Neural progenitor cell (in vitro differentiated cells): ENCODE data around the gene LSP1. TPM values are rescaled to one million over a fixed set of nuclear protein-coding genes. Genes with fewer than 3 reads are reported as not detected.

Experiments used
- DNase-seq: peaks from one replicate; pipeline ENCODE4 v3.0.0-alpha.2; 2016; ENCODE audit warnings: low spot score
- H2AFZ ChIP-seq: fragments of 200-600 bp; sonication (generic); replicated peaks from 2 replicates; pipeline ENCODE4 v1.6.1; 2016; ENCODE audit warnings: antibody characterized with exemption
- H3F3A ChIP-seq: fragments of 200-600 bp; sonication (generic); 2 replicates; pipeline ENCODE4 v1.6.1; 2016; ENCODE audit warnings: antibody characterized with exemption, low read depth
- H3K27ac ChIP-seq: fragments of 200-600 bp; sonication (generic); 2 replicates; pipeline ENCODE4 v1.5.1; 2016; ENCODE audit warnings: mild to moderate bottlenecking
- H3K27me3 ChIP-seq: fragments of 200-600 bp; sonication (generic); 2 replicates; pipeline ENCODE4 v1.6.1; 2016; ENCODE audit warnings: mild to moderate bottlenecking, moderate library complexity
- H3K36me3 ChIP-seq: fragments of 200-600 bp; sonication (generic); 2 replicates; pipeline ENCODE4 v1.5.1; 2016
- H3K4me1 ChIP-seq: fragments of 200-600 bp; sonication (generic); 2 replicates; pipeline ENCODE4 v1.6.1; 2016; ENCODE audit warnings: mixed run types
- H3K4me2 ChIP-seq: fragments of 200-600 bp; sonication (generic); 2 replicates; pipeline ENCODE4 v1.6.1; 2016
- H3K4me3 ChIP-seq: fragments of 200-600 bp; sonication (generic); 2 replicates; pipeline ENCODE4 v1.5.1; 2016
- H3K79me2 ChIP-seq: fragments of 200-600 bp; sonication (generic); 2 replicates; pipeline ENCODE4 v1.6.1; 2016; ENCODE audit warnings: low read depth
- H3K9ac ChIP-seq: fragments of 200-600 bp; sonication (generic); 2 replicates; pipeline ENCODE4 v1.6.1; 2016
- H3K9me3 ChIP-seq: fragments of 200-600 bp; sonication (generic); 2 replicates; pipeline ENCODE4 v1.5.1; 2016; ENCODE audit warnings: low read depth
- H4K20me1 ChIP-seq: fragments of 200-600 bp; sonication (generic); 2 replicates; pipeline ENCODE4 v1.6.1; 2016; ENCODE audit warnings: low read depth
- H3K27ac Mint-ChIP-seq: 3 replicates; pipeline ENCODE4 v1.8.0; 2021; ENCODE audit warnings: mixed read lengths
- H3K27me3 Mint-ChIP-seq: 2 replicates; pipeline ENCODE4 v1.8.0; 2022; ENCODE audit warnings: low read depth, mild to moderate bottlenecking, inconsistent platforms, moderate library complexity, mixed read lengths; ENCODE audit not compliant: insufficient read depth
- H3K36me3 Mint-ChIP-seq: 3 replicates; pipeline ENCODE4 v1.8.0; 2021; ENCODE audit warnings: mixed read lengths
- H3K4me1 Mint-ChIP-seq: 3 replicates; pipeline ENCODE4 v1.8.0; 2021; ENCODE audit warnings: mixed read lengths
- H3K4me3 Mint-ChIP-seq: 3 replicates; pipeline ENCODE4 v1.8.0; 2021; ENCODE audit warnings: mild to moderate bottlenecking, moderate library complexity, mixed read lengths
- H3K9me3 Mint-ChIP-seq: 3 replicates; pipeline ENCODE4 v1.8.0; 2020; ENCODE audit warnings: mixed read lengths
- EZH2 ChIP-seq: fragments of 200-600 bp; sonication (generic); IDR thresholded peaks from 2 replicates; pipeline ENCODE4 v1.6.1; 2017; ENCODE audit warnings: antibody characterized with exemption, mild to moderate bottlenecking, moderate library complexity
- EZH2phosphoT487 ChIP-seq: fragments of 200-600 bp; sonication (generic); IDR thresholded peaks from 2 replicates; pipeline ENCODE4 v1.6.1; 2017; ENCODE audit warnings: antibody characterized with exemption
- total RNA-seq: library from RNA; depleted of rRNA; stranded (reverse); fragments of >200 nt; gene quantifications from 2 replicates; pipeline ENCODE4 v1.2.3, GENCODE V29; 2015; ENCODE audit warnings: low replicate concordance
- TF ChIP-seq, protein P1 (sequence below): fragments of 200-600 bp; sonication (generic); IDR thresholded peaks from 2 replicates; pipeline ENCODE4 v1.5.1; 2017; ENCODE audit warnings: antibody characterized with exemption, mild to moderate bottlenecking

The LSP1 gene
- total RNA-seq, 1 donor from 2014 or later = not detected

DNA sequence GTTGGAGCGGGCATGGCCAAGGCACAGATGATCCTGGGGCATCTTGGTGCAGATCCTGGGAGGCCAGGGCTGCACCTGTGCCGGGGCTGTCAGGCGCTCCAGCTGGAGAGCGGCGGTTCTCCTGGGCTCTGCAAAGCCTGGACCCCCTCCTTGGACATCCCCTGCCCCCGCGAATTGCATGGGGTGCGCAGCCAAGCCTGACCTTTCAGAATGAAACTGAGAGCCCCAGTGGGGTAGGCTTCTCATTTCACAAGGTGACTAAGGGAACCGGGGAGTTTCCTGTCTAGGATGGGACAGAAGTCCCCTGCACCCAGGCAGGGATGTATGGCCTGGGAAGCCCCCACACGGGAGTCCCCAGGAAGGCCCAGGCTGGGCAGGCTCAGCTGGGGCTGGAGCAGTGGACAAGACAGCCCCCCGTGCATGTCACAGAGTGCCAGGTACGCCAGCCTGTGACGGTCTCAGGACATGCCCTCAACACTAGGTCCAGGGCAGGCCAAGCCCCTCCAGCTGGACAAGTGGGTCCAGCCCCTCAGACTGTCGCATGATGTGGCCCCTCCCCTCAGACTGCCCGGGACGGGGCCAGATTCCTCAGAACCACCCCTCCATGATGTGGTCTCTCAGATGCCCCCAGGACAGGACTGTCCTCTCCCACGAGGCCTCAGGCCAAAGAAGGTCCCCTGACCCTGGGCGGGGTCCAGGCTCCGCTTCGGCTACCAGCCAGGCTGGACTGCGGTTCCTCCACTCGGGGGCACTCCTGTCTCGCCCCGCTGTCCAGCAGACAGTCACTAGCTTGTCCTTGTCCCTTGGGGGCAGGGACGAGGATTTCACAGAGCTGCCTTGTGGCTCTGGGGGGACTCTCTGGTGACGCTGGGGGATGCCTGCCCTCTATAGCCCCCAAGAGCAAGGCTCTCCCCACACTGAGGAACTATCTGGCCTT, 2.3 kb downstream of the LSP1 start:
- Mint-ChIP-seq H3K9me3 (no peaks in the 10 kb centered on the region), H3K27ac (no peak overlapping the region), H3K36me3 (no peaks in the 10 kb centered on the region), H3K4me3 (no peak overlapping the region), H3K27me3 (peaks cover 2% of the 10 kb centered on the region), H3K4me1 (no peaks in the 10 kb centered on the region)
- Histone ChIP-seq H3K4me1 (peaks cover 8% of the 10 kb centered on the region), H4K20me1 (no peaks in the 10 kb centered on the region), H3K27ac (no peak overlapping the region), H3K4me2 (no peak overlapping the region), H3K36me3 (no peaks in the 10 kb centered on the region), H3F3A (no peaks in the 10 kb centered on the region), H3K9ac (no peak overlapping the region), H3K27me3 (peaks cover 2% of the 10 kb centered on the region), H3K4me3 (no peak overlapping the region), H3K9me3 (no peaks in the 10 kb centered on the region), H3K79me2 (no peaks in the 10 kb centered on the region), H2AFZ (no peak overlapping the region)
- DNase-seq = no peak
- TF ChIP-seq, protein P1, sequence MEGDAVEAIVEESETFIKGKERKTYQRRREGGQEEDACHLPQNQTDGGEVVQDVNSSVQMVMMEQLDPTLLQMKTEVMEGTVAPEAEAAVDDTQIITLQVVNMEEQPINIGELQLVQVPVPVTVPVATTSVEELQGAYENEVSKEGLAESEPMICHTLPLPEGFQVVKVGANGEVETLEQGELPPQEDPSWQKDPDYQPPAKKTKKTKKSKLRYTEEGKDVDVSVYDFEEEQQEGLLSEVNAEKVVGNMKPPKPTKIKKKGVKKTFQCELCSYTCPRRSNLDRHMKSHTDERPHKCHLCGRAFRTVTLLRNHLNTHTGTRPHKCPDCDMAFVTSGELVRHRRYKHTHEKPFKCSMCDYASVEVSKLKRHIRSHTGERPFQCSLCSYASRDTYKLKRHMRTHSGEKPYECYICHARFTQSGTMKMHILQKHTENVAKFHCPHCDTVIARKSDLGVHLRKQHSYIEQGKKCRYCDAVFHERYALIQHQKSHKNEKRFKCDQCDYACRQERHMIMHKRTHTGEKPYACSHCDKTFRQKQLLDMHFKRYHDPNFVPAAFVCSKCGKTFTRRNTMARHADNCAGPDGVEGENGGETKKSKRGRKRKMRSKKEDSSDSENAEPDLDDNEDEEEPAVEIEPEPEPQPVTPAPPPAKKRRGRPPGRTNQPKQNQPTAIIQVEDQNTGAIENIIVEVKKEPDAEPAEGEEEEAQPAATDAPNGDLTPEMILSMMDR = peak; percentile 15
- TF ChIP-seq EZH2phosphoT487 = no peak

DNA sequence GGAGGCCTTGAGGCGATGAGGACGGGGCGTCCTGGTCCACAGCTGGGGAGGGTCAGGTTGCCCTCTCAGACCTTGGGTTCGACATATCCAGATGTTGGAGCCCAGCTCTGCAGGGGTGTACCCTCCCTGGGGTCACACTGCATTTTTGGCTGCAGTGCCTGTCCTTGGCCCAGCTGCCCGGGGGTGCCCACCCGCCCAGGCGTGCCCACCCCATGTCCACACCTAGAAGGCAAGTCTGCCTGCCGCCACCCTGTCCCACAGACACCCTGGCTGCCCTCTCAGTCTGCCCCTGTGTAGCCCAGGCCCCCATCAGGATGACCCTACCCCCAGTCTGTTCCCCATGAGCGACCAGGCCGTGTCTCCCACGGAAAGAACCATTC, 3.0 kb downstream of the LSP1 start:
- H2AFZ ChIP-seq = no peak overlapping the region
- H3K9me3 Mint-ChIP-seq = no peaks in the 10 kb centered on the region
- H3K4me1 Mint-ChIP-seq = no peaks in the 10 kb centered on the region
- H3K4me3 ChIP-seq = no peak overlapping the region
- H3K4me3 Mint-ChIP-seq = no peak overlapping the region
- H3F3A ChIP-seq = no peaks in the 10 kb centered on the region
- no peak overlapping the region for H3K27ac ChIP-seq
- H3K36me3 ChIP-seq = no peaks in the 10 kb centered on the region
- no peak for TF ChIP-seq EZH2phosphoT487
- TF ChIP-seq EZH2 = no peak
- TF ChIP-seq, protein P1 = no peak
- H4K20me1 ChIP-seq = no peaks in the 10 kb centered on the region
- no peak overlapping the region for H3K4me2 ChIP-seq
- DNase-seq = no peak
- H3K36me3 Mint-ChIP-seq = no peaks in the 10 kb centered on the region
- no peaks in the 10 kb centered on the region for H3K79me2 ChIP-seq
- H3K27me3 Mint-ChIP-seq = peaks cover 2% of the 10 kb centered on the region
- peak overlapping the region; percentile 88 for H3K27ac Mint-ChIP-seq
- H3K9me3 ChIP-seq = no peaks in the 10 kb centered on the region
- H3K27me3 ChIP-seq = peaks cover 8% of the 10 kb centered on the region
- no peak overlapping the region for H3K9ac ChIP-seq
- H3K4me1 ChIP-seq = peaks cover 8% of the 10 kb centered on the region

DNA sequence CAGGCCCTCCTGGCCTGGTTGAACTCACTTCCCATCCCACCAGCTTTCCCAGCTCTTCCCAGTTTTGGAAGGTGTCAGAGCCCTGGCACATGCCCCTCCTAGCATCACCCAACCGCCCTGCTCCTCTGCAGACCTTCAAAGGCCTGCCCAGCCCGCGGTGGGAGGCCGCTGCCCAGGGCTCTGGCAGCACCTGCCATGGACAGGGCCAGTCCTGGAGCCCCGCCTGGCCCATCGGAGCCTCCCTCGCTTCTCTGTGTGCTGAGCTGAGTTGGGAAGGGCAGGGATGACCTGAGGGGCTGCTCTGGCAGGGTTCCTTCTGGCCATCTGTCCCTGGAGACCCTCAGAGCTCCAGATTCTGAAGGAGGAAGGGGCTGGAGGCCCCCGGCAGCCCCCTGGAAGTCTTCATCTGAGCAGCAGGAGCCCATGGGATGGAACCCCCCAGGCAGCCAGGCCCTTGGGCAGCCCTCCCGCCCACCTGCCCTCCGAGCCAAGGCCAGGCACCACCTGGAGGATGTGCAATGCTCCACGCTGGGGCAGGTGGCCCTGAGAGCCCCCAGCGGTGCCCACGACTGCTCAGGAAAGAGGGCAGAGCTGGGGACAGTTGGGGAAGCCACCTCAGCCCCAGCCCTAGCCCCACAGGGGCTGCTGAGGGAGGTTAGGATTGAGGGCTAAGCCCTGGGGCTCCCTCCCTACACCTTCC, 3.6 kb downstream of the LSP1 start:
- Histone ChIP-seq H3K79me2 (no peaks in the 10 kb centered on the region), H3K4me1 (peaks cover 8% of the 10 kb centered on the region), H3K4me2 (no peak overlapping the region), H3K4me3 (no peak overlapping the region), H2AFZ (no peak overlapping the region), H3K36me3 (no peaks in the 10 kb centered on the region), H3K27ac (no peak overlapping the region), H3K27me3 (peaks cover 14% of the 10 kb centered on the region), H3K9ac (no peak overlapping the region), H3F3A (no peaks in the 10 kb centered on the region), H4K20me1 (no peaks in the 10 kb centered on the region), H3K9me3 (no peaks in the 10 kb centered on the region)
- no peak for TF ChIP-seq EZH2phosphoT487
- no peak for TF ChIP-seq EZH2
- TF ChIP-seq, protein P1 = no peak
- Mint-ChIP-seq H3K36me3 (no peaks in the 10 kb centered on the region), H3K4me3 (no peak overlapping the region), H3K4me1 (no peaks in the 10 kb centered on the region), H3K9me3 (no peaks in the 10 kb centered on the region), H3K27ac (peak overlapping the region; percentile 88), H3K27me3 (no peaks in the 10 kb centered on the region)
- DNase-seq = no peak
